GM19468 (cell line): ENCODE measurements around the gene IL1R2.

Experiments
- ATAC-seq: cut with Tn5 transposase; IDR thresholded peaks from one replicate; pipeline ENCODE4 v1.9.1; 2021; ENCODE audit warnings: mild to moderate bottlenecking, moderate library complexity, moderate number of reproducible peaks; ENCODE audit not compliant: unreplicated experiment; ENCODE audit errors: extremely low read depth

Gene IL1R2

GRCh38 chr2:102033750-102034682 is 42.3 kb downstream of the IL1R2 start:
- no peak for ATAC-seq

GRCh38 chr2:102034683-102035548 is 43.2 kb downstream of the IL1R2 start:
- ATAC-seq: no peak

DNA sequence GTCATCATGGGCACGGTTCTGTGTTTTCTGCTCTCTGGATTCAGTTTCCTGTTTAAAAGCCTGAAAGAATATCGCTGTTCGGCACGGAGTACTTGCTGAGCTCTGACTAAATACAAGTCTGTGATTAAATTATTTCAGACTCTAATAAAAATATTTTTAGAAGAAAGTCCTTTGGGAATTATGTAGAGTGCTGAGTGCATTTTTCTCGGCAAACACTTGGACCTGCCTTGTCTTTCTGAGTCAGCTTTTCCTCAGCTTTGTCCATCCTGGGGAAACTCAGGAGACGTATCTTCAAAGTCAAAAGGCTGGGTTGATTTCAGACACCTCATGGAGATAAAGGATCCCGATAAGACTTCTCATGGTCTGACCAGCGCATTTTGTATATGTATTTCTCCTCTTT is 45.9 kb downstream of the IL1R2 start:
- no peak for ATAC-seq

DNA sequence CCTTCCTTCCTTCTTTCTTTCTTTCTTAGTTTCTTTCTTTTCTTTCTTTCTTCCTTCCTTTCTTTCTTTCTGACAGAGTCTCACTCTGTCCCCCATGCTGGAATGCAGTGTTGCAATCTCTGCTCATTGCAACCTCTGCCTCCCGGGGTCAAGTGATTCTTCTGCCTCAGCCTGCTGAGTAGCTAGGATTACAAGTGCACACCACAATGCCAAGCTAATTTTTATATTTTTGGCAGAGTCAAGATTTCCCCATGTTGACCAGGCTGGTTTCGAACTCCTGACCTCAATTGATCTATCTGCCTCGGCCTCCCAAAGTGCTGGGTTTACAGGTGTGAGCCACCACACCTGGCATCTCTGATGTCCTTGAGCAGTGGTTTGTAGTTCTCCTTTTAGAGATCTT is 48.5 kb downstream of the IL1R2 start:
- ATAC-seq: no peak

DNA sequence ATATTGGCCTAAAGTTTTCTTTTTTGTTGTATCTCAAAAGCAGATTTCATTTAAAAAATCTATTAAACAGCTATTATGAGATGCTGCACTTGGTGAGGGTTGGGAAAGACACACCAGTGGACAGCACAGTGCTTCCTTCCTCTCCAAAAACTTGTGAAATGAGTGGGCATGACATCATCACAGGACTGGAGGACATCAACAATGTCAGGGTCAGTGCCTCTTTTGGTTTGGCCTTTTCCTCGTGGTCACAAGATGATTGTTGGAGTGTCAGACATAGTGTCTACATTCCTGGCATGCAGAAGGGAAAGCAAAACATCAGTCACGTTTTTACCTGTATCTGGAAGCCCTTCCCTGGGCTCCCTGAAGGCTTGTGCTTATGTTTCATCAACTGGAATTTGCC is 49.6 kb downstream of the IL1R2 start:
- ATAC-seq: no peak

GRCh38 chr2:102042196-102043081 is 50.7 kb downstream of the IL1R2 start:
- no peak for ATAC-seq

- ATAC-seq: no peak
Measured at GRCh38 chr2:102043560-102043959, 51.8 kb downstream of the IL1R2 start.

GRCh38 chr2:102044235-102044896 is 52.6 kb downstream of the IL1R2 start:
- ATAC-seq: no peak

- ATAC-seq: no peak
Measured at GRCh38 chr2:102044967-102045489, 53.3 kb downstream of the IL1R2 start.

DNA sequence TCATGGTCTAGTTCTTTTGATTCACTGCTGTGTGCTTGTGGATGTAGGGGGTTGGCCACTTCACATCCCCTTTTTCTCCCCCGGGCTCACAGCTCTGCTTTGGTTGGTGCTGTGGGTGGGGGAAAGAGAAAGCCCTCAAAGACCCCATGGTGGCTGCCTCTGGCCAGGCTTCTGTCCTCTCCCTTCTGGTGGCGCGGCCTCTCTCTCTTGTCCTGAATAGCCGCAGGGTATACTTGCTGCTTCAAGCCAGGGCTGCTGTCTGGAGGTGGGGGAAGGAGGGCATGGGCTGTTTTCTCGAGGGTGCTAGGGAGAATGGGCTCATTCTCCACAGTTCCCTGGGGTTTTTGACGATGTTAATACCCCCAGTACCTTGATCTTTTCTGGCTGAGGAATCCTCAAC is 53.9 kb downstream of the IL1R2 start:
- no peak for ATAC-seq

DNA sequence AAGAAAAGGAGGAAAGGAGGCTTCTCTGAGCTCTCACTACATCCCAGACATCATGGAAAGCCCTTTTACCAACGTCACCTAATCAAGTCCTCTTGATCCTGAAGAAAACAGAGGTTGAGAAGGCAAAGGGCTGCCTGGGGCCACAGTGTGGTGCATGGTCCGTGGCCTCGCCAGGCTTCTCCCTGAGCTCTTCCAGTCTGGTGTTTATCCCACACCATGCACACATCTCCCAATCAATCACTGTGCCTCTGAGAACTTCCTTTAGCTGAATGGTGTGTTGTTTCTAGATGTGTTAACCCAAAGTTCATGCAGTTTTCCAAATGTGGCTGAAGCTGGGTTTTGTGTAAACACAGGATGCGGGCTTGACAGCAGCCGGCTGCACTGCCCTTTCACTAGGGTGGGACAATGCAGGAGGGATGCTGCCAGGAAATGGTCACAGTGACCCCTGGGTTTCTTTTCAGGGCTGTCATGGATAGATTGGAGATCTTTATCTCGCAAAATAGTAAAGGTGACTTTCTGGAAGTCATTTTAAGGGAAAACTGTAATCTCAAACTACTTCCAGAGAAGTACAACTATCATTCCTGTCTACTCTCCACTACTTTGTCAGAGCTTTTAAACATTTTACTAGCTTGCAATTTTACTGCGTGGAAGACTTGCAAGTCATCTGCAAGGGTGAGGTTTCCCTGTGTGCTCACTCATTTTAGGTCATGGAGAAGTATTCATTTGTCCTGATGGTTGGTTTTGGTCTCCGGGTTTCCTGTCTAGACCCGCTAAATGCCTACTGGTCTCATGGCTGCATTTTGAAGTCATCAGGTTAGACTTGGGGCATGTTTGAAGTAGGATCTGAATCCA is 54.6 kb downstream of the IL1R2 start:
- no peak for ATAC-seq

DNA sequence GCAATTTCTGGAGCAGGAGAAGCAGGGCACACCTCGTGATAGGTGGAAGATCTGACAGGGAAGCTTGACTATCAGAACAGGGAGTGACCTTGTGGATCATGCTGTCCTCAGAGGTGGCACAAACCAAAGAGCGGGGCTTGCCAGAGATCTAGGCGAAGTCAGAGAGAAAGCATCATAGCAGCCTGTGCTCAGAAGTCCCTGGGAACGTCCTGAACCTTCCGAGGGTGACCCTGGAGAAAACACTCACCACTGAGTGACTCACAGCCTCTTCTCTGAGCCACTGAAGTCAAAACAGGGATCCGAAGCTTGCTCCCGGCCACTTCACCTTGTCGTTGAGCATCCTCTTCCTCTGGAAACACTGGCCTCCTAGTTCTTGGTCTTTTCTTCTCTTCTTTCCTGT is 56.7 kb downstream of the IL1R2 start:
- no peak for ATAC-seq

DNA sequence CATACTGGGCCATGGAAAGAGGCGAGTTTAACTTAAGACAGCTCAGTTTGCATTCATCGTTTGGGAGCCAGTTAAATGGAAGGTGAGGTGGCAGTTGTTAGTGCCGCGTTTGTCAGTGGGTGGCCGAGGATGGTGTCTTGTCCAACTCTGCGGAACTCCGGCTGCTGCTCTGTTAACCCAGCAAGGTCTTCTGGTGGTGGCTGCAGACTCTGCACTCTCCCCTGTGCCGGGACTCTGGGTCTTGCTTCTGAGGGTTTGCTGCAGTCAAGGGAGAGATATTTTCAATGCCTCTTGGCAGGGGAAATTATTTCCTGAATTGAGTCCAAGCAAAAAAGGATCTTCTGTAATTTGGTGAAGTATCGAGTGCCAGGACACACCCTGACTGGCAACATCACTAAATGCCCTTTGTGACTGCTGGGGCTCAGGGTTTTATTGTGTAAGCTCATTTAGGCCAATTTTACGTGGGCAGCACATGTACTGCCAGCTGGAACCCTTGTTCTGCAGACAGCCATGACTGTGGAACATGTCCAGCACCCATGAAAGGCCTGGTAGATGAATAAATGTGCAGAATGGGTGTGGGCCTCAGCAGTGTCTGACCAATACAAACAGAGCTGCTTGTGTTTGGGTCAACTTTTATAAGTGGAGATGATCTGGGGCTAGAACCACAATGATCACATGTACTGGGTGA is 58.1 kb downstream of the IL1R2 start:
- ATAC-seq: no peak

GRCh38 chr2:102050854-102051391 is 59.2 kb downstream of the IL1R2 start:
- no peak for ATAC-seq

DNA sequence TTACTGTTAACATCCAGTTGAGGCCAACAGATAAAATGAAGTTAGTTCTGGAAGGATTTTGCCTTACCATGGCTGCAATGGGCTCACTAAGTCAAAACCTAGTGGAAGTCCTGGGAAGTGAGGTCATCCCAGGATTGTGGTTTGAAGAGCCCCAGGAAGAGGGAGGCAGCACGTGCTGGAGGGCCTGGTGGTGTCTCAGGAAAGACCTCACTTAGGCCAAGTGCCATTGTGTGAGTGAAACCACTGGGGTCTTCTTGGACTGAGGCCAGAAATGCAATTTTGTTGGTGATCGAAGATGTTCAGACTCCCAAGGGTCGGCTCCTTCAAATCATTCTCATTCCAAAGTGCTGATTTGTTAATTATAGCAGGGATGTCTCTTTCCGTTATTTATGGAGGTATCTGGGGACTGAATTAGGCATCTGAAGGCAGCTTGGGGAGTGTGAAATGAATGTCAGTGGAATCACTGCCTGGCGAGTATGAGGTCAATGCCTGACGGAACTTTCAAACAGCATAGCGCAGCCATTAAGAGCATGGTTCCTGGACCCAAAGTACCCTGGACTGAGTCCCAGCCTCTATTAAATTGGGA is 60.0 kb downstream of the IL1R2 start:
- no peak for ATAC-seq

GRCh38 chr2:102052365-102052764 is 60.6 kb downstream of the IL1R2 start:
- ATAC-seq: no peak

DNA sequence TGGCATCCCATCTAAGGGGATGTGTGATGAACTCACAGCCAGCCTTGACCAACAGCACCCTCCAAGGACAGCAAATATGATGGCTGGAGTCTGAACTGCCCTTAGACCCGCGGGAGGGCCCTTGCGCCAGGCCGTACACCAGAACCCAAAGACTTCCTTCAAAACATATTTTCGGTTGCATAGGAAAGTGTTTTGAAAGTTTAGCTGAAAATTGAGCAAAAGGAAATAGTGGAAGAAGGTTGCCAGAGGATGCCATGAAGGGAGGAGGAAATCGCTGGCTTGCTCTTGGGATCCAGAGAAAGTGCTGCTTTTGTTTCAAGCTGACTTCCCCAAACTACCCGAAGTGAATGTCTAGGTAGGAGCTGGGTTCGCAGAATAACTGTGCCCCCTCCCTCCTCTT is 61.3 kb downstream of the IL1R2 start:
- no peak for ATAC-seq
